HL-60 (cell line): ENCODE measurements around the gene ZBTB7C.

Source experiments
- DNase-seq, 2 experiments: peaks; one replicate each; pipeline ENCODE4 v3.0.0-alpha.2; 2010 to 2020; ENCODE audit warnings: low read depth in 1 of 2, low spot score in 1 of 2
- H3K27ac ChIP-seq: fragments of 250-450 bp; sonication (Bioruptor Pico); replicated peaks from 2 replicates; pipeline ENCODE4 v1.5.1; 2020; ENCODE audit warnings: mild to moderate bottlenecking, moderate library complexity
- H3K27me3 ChIP-seq: fragments of 250-450 bp; sonication (Bioruptor Pico); 2 replicates; pipeline ENCODE4 v1.5.1; 2021; ENCODE audit warnings: mild to moderate bottlenecking, moderate library complexity; ENCODE audit not compliant: insufficient read depth, poor library complexity, severe bottlenecking
- H3K4me3 ChIP-seq: replicated peaks from 2 replicates; pipeline ENCODE4 v1.5.1; 2011; ENCODE audit warnings: mild to moderate bottlenecking, control low read depth, low read length; ENCODE audit not compliant: insufficient read depth
- CTCF ChIP-seq: IDR thresholded peaks from one replicate; pipeline ENCODE4 v1.5.1; 2011; ENCODE audit warnings: low read length, control low read depth, inconsistent platforms; ENCODE audit not compliant: insufficient read depth
- GABPA ChIP-seq: IDR thresholded peaks from 2 replicates; pipeline ENCODE4 v1.6.1; 2012; ENCODE audit warnings: low read depth
- POLR2AphosphoS5 ChIP-seq: IDR thresholded peaks from 2 replicates; pipeline ENCODE4 v1.6.1; 2012; ENCODE audit warnings: low read depth
- REST ChIP-seq: IDR thresholded peaks from 2 replicates; pipeline ENCODE4 v1.6.1; 2012; ENCODE audit warnings: low read depth; ENCODE audit not compliant: insufficient replicate concordance
- SPI1 ChIP-seq: IDR thresholded peaks from 2 replicates; pipeline ENCODE4 v1.6.1; 2012; ENCODE audit warnings: low read depth, mild to moderate bottlenecking, borderline replicate concordance

The ZBTB7C gene

GRCh38 chr18:48265328-48265727, 143.9 kb downstream of the ZBTB7C start:
- TF ChIP-seq REST, result no peak
- Histone ChIP-seq H3K27me3 (peaks cover 2% of the 10 kb centered on the region), H3K4me3 (no peak overlapping the region), H3K27ac (no peak overlapping the region)
- DNase-seq, result no peak

GRCh38 chr18:48263914-48264902, 145.0 kb downstream of the ZBTB7C start:
- no peak for TF ChIP-seq REST
- no peak for TF ChIP-seq GABPA
- no peak for TF ChIP-seq CTCF
- no peak for TF ChIP-seq SPI1
- no peak for TF ChIP-seq POLR2AphosphoS5
- Histone ChIP-seq H3K27me3 (no peaks in the 10 kb centered on the region), H3K4me3 (no peak overlapping the region), H3K27ac (no peak overlapping the region)
- no peak for DNase-seq

GRCh38 chr18:48263192-48263853, 145.9 kb downstream of the ZBTB7C start:
- no peak for TF ChIP-seq REST
- TF ChIP-seq CTCF, result no peak
- no peak for TF ChIP-seq SPI1
- TF ChIP-seq POLR2AphosphoS5, result no peak
- no peak for TF ChIP-seq GABPA
- H3K27me3 ChIP-seq, result no peaks in the 10 kb centered on the region
- no peak overlapping the region for H3K4me3 ChIP-seq
- H3K27ac ChIP-seq, result no peak overlapping the region
- no peak for DNase-seq
